ENCODE measurements around the gene ZBTB7B.

ZBTB7B gene

GRCh38 chr1:155017041-155017945 is 14.7 kb downstream of the ZBTB7B start:
- peak; percentile 58 to 65 for DNase-seq (ENCODE audit: low read depth in 2 of 2)

DNA sequence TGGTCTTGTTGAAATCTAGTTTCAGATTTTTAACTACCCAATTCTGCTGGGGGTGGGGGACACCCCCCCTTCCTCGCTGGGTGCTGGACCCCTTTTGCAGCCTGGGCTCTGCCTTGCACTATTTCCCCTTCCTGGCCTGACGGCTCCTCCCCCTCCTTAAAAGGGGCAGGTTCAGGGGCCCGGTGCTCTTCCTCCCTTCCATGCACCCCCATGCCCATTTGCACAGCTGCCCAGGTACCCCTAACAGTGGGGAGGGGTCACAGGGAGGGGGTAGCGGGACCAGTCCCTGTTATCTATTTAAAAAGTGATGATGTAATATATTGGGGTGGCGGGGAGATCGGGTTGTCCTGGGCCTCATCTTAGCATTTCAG is 15.3 kb downstream of the ZBTB7B start:
- no peak for DNase-seq (ENCODE audit: low read depth in 2 of 2)

- DNase-seq (ENCODE audit: low read depth in 2 of 2), result no peak
Observed at GRCh38 chr1:155018617-155019348, 16.2 kb downstream of the ZBTB7B start.

- no peak for DNase-seq (ENCODE audit: low read depth in 2 of 2)
Observed at GRCh38 chr1:155019377-155020245, 17.0 kb downstream of the ZBTB7B start.

GRCh38 chr1:155022136-155022926 is 19.7 kb downstream of the ZBTB7B start:
- DNase-seq (ENCODE audit: low read depth in 2 of 2), result no peak

DNA sequence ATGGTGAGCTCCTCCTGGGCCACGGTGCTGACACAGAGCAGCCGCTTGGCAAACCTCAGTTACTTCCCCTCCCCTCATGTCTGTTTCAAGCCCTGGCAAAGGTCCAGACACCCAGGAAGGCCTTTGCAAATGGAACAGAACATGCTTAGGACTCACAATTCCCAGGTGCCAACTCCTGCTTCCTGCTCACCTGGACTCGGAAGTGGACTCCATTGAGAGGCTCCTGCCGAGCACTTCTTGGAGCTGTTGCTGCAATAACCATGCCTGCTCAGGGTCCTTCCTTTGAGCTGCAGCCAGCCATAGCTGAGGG is 20.3 kb downstream of the ZBTB7B start:
- DNase-seq (ENCODE audit: low read depth in 2 of 2), result no peak

GRCh38 chr1:155023627-155024026 is 21.0 kb downstream of the ZBTB7B start:
- no peak for DNase-seq (ENCODE audit: low read depth in 2 of 2)

GRCh38 chr1:155024315-155024714 is 21.7 kb downstream of the ZBTB7B start:
- no peak for DNase-seq (ENCODE audit: low read depth in 2 of 2)

DNA sequence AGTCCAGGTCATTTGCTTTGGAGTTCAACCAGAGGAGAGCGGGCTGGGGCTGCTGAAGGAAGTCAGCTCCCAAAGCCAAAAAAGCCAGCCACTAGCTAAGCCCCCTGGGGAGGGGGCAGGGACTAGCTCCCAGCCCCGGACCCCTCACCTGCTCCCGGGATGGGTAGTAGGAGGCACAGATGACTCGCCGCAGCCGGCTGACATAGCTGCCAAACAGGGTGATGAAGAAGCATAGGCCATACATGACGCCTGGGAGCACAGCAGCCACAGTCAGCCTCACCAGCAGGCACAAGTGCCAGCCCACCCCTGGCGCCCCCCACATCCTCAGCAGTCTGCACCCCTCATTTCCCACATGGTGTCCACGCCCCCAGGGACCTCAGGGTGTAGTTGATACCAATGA is 23.6 kb downstream of the ZBTB7B start:
- no peak for DNase-seq (ENCODE audit: low read depth in 2 of 2)

GRCh38 chr1:155026588-155026987 is 24.0 kb downstream of the ZBTB7B start:
- no peak for DNase-seq (ENCODE audit: low read depth in 2 of 2)

GRCh38 chr1:155029513-155030242 is 27.1 kb downstream of the ZBTB7B start:
- no peak for DNase-seq (ENCODE audit: low read depth in 2 of 2)

- DNase-seq (ENCODE audit: low read depth in 2 of 2), result no peak
Observed at GRCh38 chr1:155030243-155030795, 27.7 kb downstream of the ZBTB7B start.

- DNase-seq (ENCODE audit: low read depth in 2 of 2), result no peak
Observed at GRCh38 chr1:155030899-155031298, 28.3 kb downstream of the ZBTB7B start.

DNA sequence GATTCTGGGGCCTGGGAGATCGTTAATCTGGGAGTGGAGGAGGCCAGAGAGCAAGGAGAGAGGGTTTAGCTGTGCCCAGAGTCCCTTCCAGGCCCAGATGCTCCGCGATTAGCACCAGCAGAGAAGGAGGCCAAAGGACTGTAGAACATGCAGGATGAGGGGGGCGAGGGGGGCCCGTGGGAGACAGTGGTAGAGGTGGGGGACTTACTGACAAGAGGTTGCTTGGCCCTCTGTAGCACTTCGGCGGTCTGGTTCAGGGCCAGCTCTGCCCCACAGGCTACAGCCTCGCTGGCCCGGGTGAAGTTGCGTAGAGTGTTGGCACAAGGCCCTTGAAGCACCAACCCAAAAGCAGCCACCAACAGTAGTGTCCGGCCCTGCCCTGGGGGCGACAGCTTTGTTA is 30.3 kb downstream of the ZBTB7B start:
- no peak for DNase-seq (ENCODE audit: low read depth in 2 of 2)

- DNase-seq (ENCODE audit: low read depth in 2 of 2), result no peak
Observed at GRCh38 chr1:155033524-155033923, 30.9 kb downstream of the ZBTB7B start, which contains the start of the genes DCST1 and DCST2. Gene DCST1 (plus strand): TSS chr1:155033824. CDS start chr1:155034037, 213 bp downstream. Gene DCST2 (minus strand): TSS chr1:155033781. CDS start chr1:155033701, 80 bp downstream.

DNA sequence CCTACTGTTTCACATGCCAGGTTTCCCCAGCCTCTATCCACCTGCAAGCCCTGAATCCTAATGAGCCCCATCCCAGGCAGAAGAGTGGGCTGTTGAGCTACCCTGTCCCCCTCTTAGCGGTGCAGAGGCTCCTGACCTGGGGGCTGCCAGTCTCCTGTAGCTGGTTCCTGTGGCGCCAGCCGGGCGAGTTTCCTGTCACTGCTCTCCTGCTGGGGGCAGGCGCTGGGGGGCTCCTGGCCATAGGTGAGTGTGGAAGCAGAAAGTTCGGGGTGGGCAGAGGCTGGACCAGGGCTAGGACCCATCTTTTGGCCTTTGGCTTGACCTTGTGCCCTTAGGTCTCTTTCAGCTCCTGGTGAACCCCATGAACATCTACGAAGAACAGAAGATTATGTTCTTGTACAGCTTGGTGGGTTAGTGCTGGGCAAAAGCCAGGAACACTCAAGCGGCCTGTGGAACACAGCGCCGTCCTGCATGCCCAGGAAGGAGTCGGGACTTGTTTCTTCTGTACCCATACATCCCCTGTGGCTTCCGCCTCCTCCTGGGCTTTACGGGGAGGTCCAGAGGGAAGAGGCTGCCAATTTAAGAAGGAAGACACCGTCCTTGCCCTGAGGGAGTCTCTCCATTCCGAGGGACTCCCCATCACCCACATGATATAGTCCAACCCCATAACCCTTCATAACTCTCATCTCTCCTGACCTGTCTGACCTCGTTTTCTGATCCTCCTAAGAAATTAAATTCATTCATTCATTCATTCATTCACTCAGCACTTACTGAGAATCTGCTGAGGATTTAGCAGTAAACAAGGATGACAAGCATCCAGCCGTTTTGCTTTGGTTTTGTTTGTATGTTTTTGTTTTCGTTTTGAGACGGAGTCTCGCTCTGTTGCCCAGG is 32.0 kb downstream of the ZBTB7B start:
- no peak for DNase-seq (ENCODE audit: low read depth in 2 of 2)

- no peak for DNase-seq (ENCODE audit: low read depth in 2 of 2)
Observed at GRCh38 chr1:155035936-155036335, 33.3 kb downstream of the ZBTB7B start.

DNA sequence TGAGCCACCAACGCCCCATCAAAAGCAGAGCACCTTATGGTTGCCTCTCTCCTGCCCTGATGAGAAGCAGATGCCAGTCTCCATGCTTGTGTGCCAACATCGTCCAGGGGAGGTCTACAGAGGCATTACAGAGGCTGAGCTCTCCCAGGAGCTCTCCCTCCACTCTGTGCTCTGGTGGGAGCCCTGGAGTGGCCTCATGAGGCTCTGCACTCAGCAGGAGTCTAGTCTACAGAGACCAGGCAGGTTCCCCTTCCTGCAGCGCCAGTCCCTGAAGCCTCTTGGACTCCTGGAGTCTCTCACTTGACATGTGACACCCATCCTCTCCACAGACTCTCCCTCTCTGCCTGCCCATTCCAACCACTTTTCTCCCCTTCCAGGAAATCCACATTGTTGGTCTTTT is 34.4 kb downstream of the ZBTB7B start:
- DNase-seq (ENCODE audit: low read depth in 2 of 2), result no peak

- DNase-seq (ENCODE audit: low read depth in 2 of 2), result no peak
Observed at GRCh38 chr1:155037851-155038441, 35.3 kb downstream of the ZBTB7B start.

Data from fibroblast of skin of left quadriceps (primary cell).